ENCODE data around the gene RHEB. TPM values are rescaled to one million over a fixed set of nuclear protein-coding genes. Genes with fewer than 3 reads are reported as not detected.

RHEB gene
- polyA plus RNA-seq, 1 donor from 2014 or later = 289 TPM

DNA sequence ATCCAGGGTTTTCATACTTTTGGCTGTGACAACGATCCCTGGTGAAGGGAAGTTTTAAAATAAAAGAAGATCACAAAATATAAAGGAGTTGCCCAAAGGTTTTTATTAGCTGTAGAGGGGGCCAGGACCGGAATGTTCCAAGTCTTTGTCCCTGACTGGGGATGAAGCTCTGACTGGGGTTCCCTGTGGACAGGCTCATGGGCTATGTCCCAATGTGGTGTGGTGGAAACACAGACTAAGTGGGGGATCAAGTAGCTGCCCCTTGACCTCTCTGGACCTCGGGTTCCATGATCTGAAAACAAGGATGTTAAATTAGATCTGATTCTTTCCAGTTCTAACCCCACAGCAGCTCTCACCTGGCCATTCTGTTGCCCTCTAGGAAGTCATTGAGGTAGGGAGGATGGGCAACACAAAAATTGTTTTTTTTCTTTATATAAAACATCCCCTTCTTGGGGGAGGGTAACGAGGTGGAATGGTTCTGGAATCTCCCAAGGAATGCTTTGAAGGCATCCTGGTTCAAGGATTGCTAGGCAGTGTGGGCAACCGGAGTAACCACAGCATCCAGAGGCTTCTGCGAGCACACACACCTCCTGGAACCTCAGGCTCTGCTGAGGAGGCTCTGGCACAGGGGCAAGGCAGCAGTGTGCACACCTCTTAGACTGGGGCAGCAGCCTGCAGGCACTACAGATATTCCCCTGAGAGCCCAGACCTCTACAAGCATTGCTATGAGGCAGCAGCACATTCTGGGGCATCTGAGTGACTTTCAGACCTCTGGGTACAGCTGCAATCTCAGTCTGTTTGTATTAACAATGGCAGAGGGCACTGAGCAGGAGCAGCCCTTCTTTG is 58.4 kb downstream of the RHEB start:
- Histone ChIP-seq H2AFZ (ENCODE audit: low read depth, low read length) (no peak overlapping the region), H4K20me1 (ENCODE audit: insufficient read depth) (no peaks in the 10 kb centered on the region), H3K27me3 (ENCODE audit: insufficient read depth, low read depth, low read length) (no peaks in the 10 kb centered on the region), H3K79me2 (replicated peaks; ENCODE audit: insufficient read depth, low read length) (no peaks in the 10 kb centered on the region), H3K9me3 (ENCODE audit: low read length) (no peaks in the 10 kb centered on the region), H3K9me2 (ENCODE audit: insufficient read depth, low read length) (no peaks in the 10 kb centered on the region), H3K4me2 (ENCODE audit: low read length) (no peak overlapping the region), H3K4me3 (ENCODE audit: low read length) (no peak overlapping the region), H3K9ac (ENCODE audit: low read length) (no peak overlapping the region), H3K27ac (ENCODE audit: low read length) (no peak overlapping the region), H3K36me3 (ENCODE audit: insufficient read depth, low read length) (peaks cover 7% of the 10 kb centered on the region), H3F3A (ENCODE audit: insufficient read depth, low read length, poor library complexity, severe bottlenecking) (no peaks in the 10 kb centered on the region)
- TF ChIP-seq EP300 (conservative IDR thresholded peaks at IDR 0.05; ENCODE audit: poor library complexity, severe bottlenecking) = no peak

DNA sequence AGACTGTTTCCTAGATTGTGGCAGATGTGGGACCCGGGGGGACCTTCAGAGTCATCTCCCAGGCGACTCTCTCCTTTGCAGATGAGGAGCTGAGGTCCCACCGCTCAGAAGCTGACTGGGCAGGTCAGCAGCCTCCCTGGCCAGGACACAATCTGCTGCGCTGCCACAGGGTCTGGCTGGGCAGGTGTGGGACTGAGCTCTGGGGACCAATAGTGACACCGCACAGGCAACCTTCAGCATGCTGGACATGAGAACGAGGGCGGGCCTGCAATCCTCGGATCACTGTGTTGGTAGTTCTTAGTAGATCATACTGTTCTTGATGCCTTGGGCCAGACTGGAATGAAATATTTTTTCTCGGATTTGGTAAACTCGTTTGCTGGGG is 59.2 kb downstream of the RHEB start:
- Histone ChIP-seq H3K9me3 (ENCODE audit: low read length) (no peaks in the 10 kb centered on the region), H3K79me2 (replicated peaks; ENCODE audit: insufficient read depth, low read length) (no peaks in the 10 kb centered on the region), H2AFZ (ENCODE audit: low read depth, low read length) (no peak overlapping the region), H3K4me3 (ENCODE audit: low read length) (no peak overlapping the region), H3K27ac (ENCODE audit: low read length) (no peak overlapping the region), H3K27me3 (ENCODE audit: insufficient read depth, low read depth, low read length) (no peaks in the 10 kb centered on the region), H3K9me2 (ENCODE audit: insufficient read depth, low read length) (no peaks in the 10 kb centered on the region), H3K36me3 (ENCODE audit: insufficient read depth, low read length) (peaks cover 4% of the 10 kb centered on the region), H4K20me1 (ENCODE audit: insufficient read depth) (no peaks in the 10 kb centered on the region), H3K9ac (ENCODE audit: low read length) (no peak overlapping the region), H3K4me2 (ENCODE audit: low read length) (no peak overlapping the region), H3F3A (ENCODE audit: insufficient read depth, low read length, poor library complexity, severe bottlenecking) (no peaks in the 10 kb centered on the region)
- TF ChIP-seq, protein P1, sequence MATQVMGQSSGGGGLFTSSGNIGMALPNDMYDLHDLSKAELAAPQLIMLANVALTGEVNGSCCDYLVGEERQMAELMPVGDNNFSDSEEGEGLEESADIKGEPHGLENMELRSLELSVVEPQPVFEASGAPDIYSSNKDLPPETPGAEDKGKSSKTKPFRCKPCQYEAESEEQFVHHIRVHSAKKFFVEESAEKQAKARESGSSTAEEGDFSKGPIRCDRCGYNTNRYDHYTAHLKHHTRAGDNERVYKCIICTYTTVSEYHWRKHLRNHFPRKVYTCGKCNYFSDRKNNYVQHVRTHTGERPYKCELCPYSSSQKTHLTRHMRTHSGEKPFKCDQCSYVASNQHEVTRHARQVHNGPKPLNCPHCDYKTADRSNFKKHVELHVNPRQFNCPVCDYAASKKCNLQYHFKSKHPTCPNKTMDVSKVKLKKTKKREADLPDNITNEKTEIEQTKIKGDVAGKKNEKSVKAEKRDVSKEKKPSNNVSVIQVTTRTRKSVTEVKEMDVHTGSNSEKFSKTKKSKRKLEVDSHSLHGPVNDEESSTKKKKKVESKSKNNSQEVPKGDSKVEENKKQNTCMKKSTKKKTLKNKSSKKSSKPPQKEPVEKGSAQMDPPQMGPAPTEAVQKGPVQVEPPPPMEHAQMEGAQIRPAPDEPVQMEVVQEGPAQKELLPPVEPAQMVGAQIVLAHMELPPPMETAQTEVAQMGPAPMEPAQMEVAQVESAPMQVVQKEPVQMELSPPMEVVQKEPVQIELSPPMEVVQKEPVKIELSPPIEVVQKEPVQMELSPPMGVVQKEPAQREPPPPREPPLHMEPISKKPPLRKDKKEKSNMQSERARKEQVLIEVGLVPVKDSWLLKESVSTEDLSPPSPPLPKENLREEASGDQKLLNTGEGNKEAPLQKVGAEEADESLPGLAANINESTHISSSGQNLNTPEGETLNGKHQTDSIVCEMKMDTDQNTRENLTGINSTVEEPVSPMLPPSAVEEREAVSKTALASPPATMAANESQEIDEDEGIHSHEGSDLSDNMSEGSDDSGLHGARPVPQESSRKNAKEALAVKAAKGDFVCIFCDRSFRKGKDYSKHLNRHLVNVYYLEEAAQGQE (IDR thresholded peaks at IDR 0.05; ENCODE audit: borderline replicate concordance) = no peak
- TF ChIP-seq, protein P2, sequence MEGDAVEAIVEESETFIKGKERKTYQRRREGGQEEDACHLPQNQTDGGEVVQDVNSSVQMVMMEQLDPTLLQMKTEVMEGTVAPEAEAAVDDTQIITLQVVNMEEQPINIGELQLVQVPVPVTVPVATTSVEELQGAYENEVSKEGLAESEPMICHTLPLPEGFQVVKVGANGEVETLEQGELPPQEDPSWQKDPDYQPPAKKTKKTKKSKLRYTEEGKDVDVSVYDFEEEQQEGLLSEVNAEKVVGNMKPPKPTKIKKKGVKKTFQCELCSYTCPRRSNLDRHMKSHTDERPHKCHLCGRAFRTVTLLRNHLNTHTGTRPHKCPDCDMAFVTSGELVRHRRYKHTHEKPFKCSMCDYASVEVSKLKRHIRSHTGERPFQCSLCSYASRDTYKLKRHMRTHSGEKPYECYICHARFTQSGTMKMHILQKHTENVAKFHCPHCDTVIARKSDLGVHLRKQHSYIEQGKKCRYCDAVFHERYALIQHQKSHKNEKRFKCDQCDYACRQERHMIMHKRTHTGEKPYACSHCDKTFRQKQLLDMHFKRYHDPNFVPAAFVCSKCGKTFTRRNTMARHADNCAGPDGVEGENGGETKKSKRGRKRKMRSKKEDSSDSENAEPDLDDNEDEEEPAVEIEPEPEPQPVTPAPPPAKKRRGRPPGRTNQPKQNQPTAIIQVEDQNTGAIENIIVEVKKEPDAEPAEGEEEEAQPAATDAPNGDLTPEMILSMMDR (IDR thresholded peaks at IDR 0.05; ENCODE audit: poor library complexity, severe bottlenecking) = no peak
- TF ChIP-seq TAF1 (IDR thresholded peaks at IDR 0.05; ENCODE audit: low read depth) (no peak), MXI1 (conservative IDR thresholded peaks at IDR 0.05; ENCODE audit: poor library complexity, severe bottlenecking) (no peak), RAD21 (conservative IDR thresholded peaks at IDR 0.05) (no peak), EZH2 (IDR thresholded peaks at IDR 0.05; ENCODE audit: borderline replicate concordance, insufficient read depth, low read length, poor library complexity, severe bottlenecking) (no peak), SMC3 (conservative IDR thresholded peaks at IDR 0.05; ENCODE audit: poor library complexity) (no peak), EP300 (conservative IDR thresholded peaks at IDR 0.05; ENCODE audit: poor library complexity, severe bottlenecking) (no peak), POLR2AphosphoS5 (IDR thresholded peaks at IDR 0.05) (no peak)

Measured in neural cell (in vitro differentiated cells).